HepG2 (cell line): ENCODE results near the gene PLEKHG2. TPM values are rescaled to one million over a fixed set of nuclear protein-coding genes. Genes with fewer than 3 reads are reported as not detected.
A peak's percentile ranks its signal among the peaks of the same experiment; 100 is the strongest.

Experiments
- CCAR2 ChIP-seq: fragments of 200-400 bp; formaldehyde crosslinking; optimal IDR thresholded peaks from 2 replicates; pipeline ENCODE3; 2018; ENCODE audit warnings: low read depth, mild to moderate bottlenecking, low read length, moderate library complexity
- CEBPB ChIP-seq: IDR thresholded peaks from 2 replicates; pipeline ENCODE4 v1.6.1; 2011; ENCODE audit warnings: low read depth, low read length, improper control_type of control experiment, borderline replicate concordance
- HDAC6 ChIP-seq: fragments of 200-600 bp; sonication (generic); IDR thresholded peaks from 2 replicates; pipeline ENCODE4 v1.7.0; 2017; ENCODE audit warnings: mild to moderate bottlenecking, antibody characterized with exemption, low read length, low read depth
- KDM2A ChIP-seq: sonication (generic); formaldehyde crosslinking; IDR thresholded peaks from 2 replicates; pipeline ENCODE4 v1.4.0; 2020; ENCODE audit warnings: low read depth, missing genetic modification reagents, borderline replicate concordance
- PHF5A ChIP-seq: IDR thresholded peaks from one replicate; pipeline ENCODE4 v1.6.1; 2018; ENCODE audit warnings: low read depth, missing genetic modification reagents; ENCODE audit not compliant: unreplicated experiment
- PTBP1 ChIP-seq: fragments of 200-400 bp; formaldehyde crosslinking; IDR thresholded peaks from 2 replicates; pipeline ENCODE4 v1.6.1; 2018; ENCODE audit warnings: low read length, low read depth; ENCODE audit not compliant: poor library complexity, severe bottlenecking
- RNF2 ChIP-seq: fragments of 450-650 bp; conservative IDR thresholded peaks from 2 replicates; pipeline ENCODE4 v1.6.1; 2016; ENCODE audit warnings: low read depth
- TEAD2 ChIP-seq: sonication (generic); formaldehyde crosslinking; IDR thresholded peaks from 2 replicates; pipeline ENCODE4 v1.9.0; 2021; ENCODE audit warnings: missing genetic modification reagents
- ZMYM4 ChIP-seq: sonication (generic); formaldehyde crosslinking; IDR thresholded peaks from 2 replicates; pipeline ENCODE4 v1.8.1; 2023; ENCODE audit warnings: mild to moderate bottlenecking, missing genetic modification reagents
- ZNF251 ChIP-seq: sonication (generic); formaldehyde crosslinking; IDR thresholded peaks from 2 replicates; pipeline ENCODE4 v1.9.0; 2021; ENCODE audit warnings: mild to moderate bottlenecking, missing genetic modification reagents
- ZNF503 ChIP-seq: sonication (generic); formaldehyde crosslinking; IDR thresholded peaks from 2 replicates; pipeline ENCODE4 v1.4.0; 2020; ENCODE audit warnings: missing genetic modification reagents
- ZNF574 ChIP-seq: sonication (generic); formaldehyde crosslinking; IDR thresholded peaks from 2 replicates; pipeline ENCODE4 v1.4.0; 2020; ENCODE audit warnings: missing genetic modification reagents
- ZNF646 ChIP-seq: sonication (generic); formaldehyde crosslinking; IDR thresholded peaks from 2 replicates; pipeline ENCODE4 v1.9.0; 2021; ENCODE audit warnings: mild to moderate bottlenecking, missing genetic modification reagents
- ZNF770 ChIP-seq: sonication (generic); formaldehyde crosslinking; IDR thresholded peaks from 2 replicates; pipeline ENCODE4 v1.5.0; 2020; ENCODE audit warnings: mild to moderate bottlenecking, missing genetic modification reagents
- polyA plus RNA-seq, 8 experiments: library from polyadenylated mRNA; depleted of rRNA in 3 of 8; stranded (reverse) in 7 of 8; unstranded in 1 of 8; fragments of >200 nt; fragmentation: Illumina TruSeq in 4 of 8; extraction: Trizol in 4 of 8; gene quantifications; 2 replicates each; pipeline versions ENCODE4 v1.2.1 to v1.2.3, GENCODE V29; 2011 to 2016; ENCODE audit warnings: low read depth in 4 of 8, missing spikeins in 1 of 8, mixed read lengths in 1 of 8; ENCODE audit not compliant: insufficient read depth in 1 of 8
- total RNA-seq, 5 experiments: library from RNA; depleted of rRNA; stranded (reverse); fragments of >200 nt; fragmentation: Illumina TruSeq; extraction: Trizol; gene quantifications; 2 replicates each; pipeline ENCODE4 v1.2.3, GENCODE V29; 2016; ENCODE audit warnings: low read depth in 1 of 5

The PLEKHG2 gene
- total and polyA plus RNA-seq, 2 of the 13 experiments (the other 11 are each of a cell fraction or from before 2014, with no cell fraction given), result 3.6 to 6.8 TPM

GRCh38 chr19:39412100-39412866 is at the start of gene PLEKHG2 (continued):
- TF ChIP-seq CCAR2 (peak; percentile 67), ZNF574 (no peak), RNF2 (no peak), KDM2A (CRISPR knock-in tag) (peak; percentile 73), ZNF646 (no peak), PTBP1 (peak; percentile 42), HDAC6 (no peak), ZMYM4 (peak; percentile 57; the same call in 1 of the 2 replicates), CEBPB (peak; percentile 94), ZNF770 (CRISPR knock-in tag) (peak; percentile 19), ZNF503 (CRISPR knock-in tag) (no peak), PHF5A (CRISPR knock-in tag) (peak; percentile 82), TEAD2 (CRISPR knock-in tag) (no peak), ZNF251 (CRISPR knock-in tag) (no peak)
